HepG2 (cell line): ENCODE data around the gene CCNJL. TPM values are rescaled to one million over a fixed set of nuclear protein-coding genes. Genes with fewer than 3 reads are reported as not detected.

Experiments
- AHR ChIP-seq: IDR thresholded peaks from 2 replicates; pipeline ENCODE4 v1.6.1; 2018; ENCODE audit warnings: missing genetic modification reagents, missing compliant biosample characterization
- ATF7 ChIP-seq, 2 experiments: fragments of 450-650 bp in 1 of 2; sonication (generic) in 1 of 2; formaldehyde crosslinking in 1 of 2; IDR thresholded peaks; 2 replicates each; pipeline versions ENCODE4 v1.4.0 to v1.6.1; 2016 to 2020; ENCODE audit warnings: antibody characterized with exemption in 1 of 2, mild to moderate bottlenecking in 1 of 2, missing genetic modification reagents in 1 of 2
- FOXO1 ChIP-seq: sonication (generic); formaldehyde crosslinking; IDR thresholded peaks from 2 replicates; pipeline ENCODE4 v1.4.0; 2020; ENCODE audit warnings: missing genetic modification reagents
- GATA4 ChIP-seq: sonication (generic); IDR thresholded peaks from 2 replicates; pipeline ENCODE4 v1.6.1; 2016; ENCODE audit warnings: antibody characterized with exemption, low read depth, borderline replicate concordance
- JUNB ChIP-seq: sonication (generic); formaldehyde crosslinking; IDR thresholded peaks from 2 replicates; pipeline ENCODE4 v1.8.0; 2022; ENCODE audit warnings: missing genetic modification reagents, mild to moderate bottlenecking, borderline replicate concordance
- MIER3 ChIP-seq: IDR thresholded peaks from 2 replicates; pipeline ENCODE4 v1.6.1; 2016; ENCODE audit warnings: missing compliant biosample characterization, borderline replicate concordance
- MXD4 ChIP-seq: IDR thresholded peaks from 2 replicates; pipeline ENCODE4 v1.6.1; 2016; ENCODE audit warnings: mild to moderate bottlenecking, missing biosample characterization, missing genetic modification reagents
- MYC ChIP-seq: sonication (generic); formaldehyde crosslinking; IDR thresholded peaks from 2 replicates; pipeline ENCODE4 v1.9.0; 2021; ENCODE audit warnings: missing genetic modification reagents, borderline replicate concordance
- NFE2 ChIP-seq: sonication (generic); formaldehyde crosslinking; IDR thresholded peaks from 2 replicates; pipeline ENCODE4 v1.4.0; 2020; ENCODE audit warnings: missing genetic modification reagents
- PRPF4 ChIP-seq: fragments of 200-400 bp; formaldehyde crosslinking; IDR thresholded peaks from 2 replicates; pipeline ENCODE4 v1.6.1; 2016; ENCODE audit warnings: low read length, low read depth; ENCODE audit not compliant: poor library complexity, severe bottlenecking
- RCOR2 ChIP-seq: IDR thresholded peaks from 2 replicates; pipeline ENCODE4 v1.6.1; 2016; ENCODE audit warnings: missing biosample characterization, missing genetic modification reagents
- SRSF4 ChIP-seq: fragments of 200-400 bp; formaldehyde crosslinking; IDR thresholded peaks from one replicate; pipeline ENCODE4 v1.6.1; 2018; ENCODE audit warnings: mild to moderate bottlenecking, low read depth, low read length, moderate library complexity; ENCODE audit not compliant: poor library complexity, severe bottlenecking
- ZBTB1 ChIP-seq: sonication (generic); formaldehyde crosslinking; IDR thresholded peaks from 2 replicates; pipeline ENCODE4 v1.4.0; 2020; ENCODE audit warnings: missing genetic modification reagents, borderline replicate concordance
- ZNF136 ChIP-seq: sonication (generic); formaldehyde crosslinking; IDR thresholded peaks from 2 replicates; pipeline ENCODE4 v1.8.1; 2022; ENCODE audit warnings: low read depth, mild to moderate bottlenecking, moderate library complexity, missing genetic modification reagents
- polyA plus RNA-seq, 8 experiments: library from polyadenylated mRNA; depleted of rRNA in 3 of 8; stranded (reverse) in 7 of 8; unstranded in 1 of 8; fragments of >200 nt; fragmentation: Illumina TruSeq in 4 of 8; extraction: Trizol in 4 of 8; gene quantifications; 2 replicates each; pipeline versions ENCODE4 v1.2.1 to v1.2.3, GENCODE V29; 2011 to 2016; ENCODE audit warnings: low read depth in 4 of 8, missing spikeins in 1 of 8, mixed read lengths in 1 of 8; ENCODE audit not compliant: insufficient read depth in 1 of 8
- total RNA-seq, 5 experiments: library from RNA; depleted of rRNA; stranded (reverse); fragments of >200 nt; fragmentation: Illumina TruSeq; extraction: Trizol; gene quantifications; 2 replicates each; pipeline ENCODE4 v1.2.3, GENCODE V29; 2016; ENCODE audit warnings: low read depth in 1 of 5
- TF ChIP-seq, protein P1 (sequence below): sonication (generic); formaldehyde crosslinking; IDR thresholded peaks from 2 replicates; pipeline ENCODE4 v1.5.0; 2020; ENCODE audit warnings: mild to moderate bottlenecking, missing genetic modification reagents, borderline replicate concordance
- TF ChIP-seq, protein P2 (sequence below): sonication (generic); formaldehyde crosslinking; IDR thresholded peaks from 2 replicates; pipeline ENCODE4 v1.4.0; 2020; ENCODE audit warnings: missing genetic modification reagents, low read depth, mild to moderate bottlenecking, borderline replicate concordance
- TF ChIP-seq, protein P3 (sequence below): sonication (generic); formaldehyde crosslinking; IDR thresholded peaks from 2 replicates; pipeline ENCODE4 v1.4.0; 2020; ENCODE audit warnings: missing genetic modification reagents
- TF ChIP-seq, protein P4 (sequence below): sonication (generic); formaldehyde crosslinking; IDR thresholded peaks from 2 replicates; pipeline ENCODE4 v1.5.0; 2020; ENCODE audit warnings: missing genetic modification reagents

Gene CCNJL
- total and polyA plus RNA-seq, 2 of the 13 experiments (the other 11 are each of a cell fraction or from before 2014, with no cell fraction given) = 1.6 to 4.4 TPM

DNA sequence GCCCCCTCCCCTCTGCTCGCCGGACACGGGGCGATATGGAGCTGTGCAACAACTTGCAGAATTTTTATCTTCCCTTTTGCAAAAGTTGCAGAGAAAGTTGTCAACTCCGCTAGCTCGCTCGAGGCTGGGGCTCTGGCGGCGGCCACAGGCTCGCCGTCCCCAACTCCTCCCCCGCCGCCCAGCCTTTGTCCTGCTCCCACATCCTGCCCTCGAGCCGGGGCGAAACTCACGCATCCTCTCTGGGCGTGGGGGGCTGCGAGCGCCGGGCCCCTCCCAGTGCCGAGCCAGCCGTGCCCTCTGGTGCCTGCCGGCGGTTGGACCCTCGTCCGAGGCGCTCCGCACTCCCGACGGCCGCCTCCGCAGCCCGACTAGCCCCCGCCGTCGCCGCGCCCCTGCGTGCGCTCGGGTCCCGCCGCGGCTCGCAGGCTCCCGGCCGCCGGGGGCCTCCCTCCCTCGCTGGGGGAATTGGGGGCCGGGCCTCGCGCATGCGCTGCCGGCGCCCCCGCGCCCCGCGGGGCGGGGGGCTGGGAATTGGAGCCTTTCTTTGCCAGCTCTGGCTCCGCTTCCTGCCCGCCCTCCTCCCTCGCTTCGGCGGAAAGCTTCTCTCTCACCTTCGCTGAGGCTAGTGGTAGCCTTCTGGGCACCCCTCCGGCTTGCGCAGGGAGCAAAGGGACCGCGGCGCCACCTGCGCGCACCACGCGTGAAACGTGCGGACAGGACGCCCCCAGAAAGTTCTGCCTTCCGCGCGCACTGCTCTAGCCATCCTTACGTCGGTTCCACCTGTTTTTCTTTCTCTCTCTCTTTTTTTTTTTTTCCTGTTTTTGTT, at the start of gene CCNJL (continued):
- TF ChIP-seq MIER3 (CRISPR knock-in tag) (no peak), FOXO1 (CRISPR knock-in tag) (no peak), JUNB (CRISPR knock-in tag) (no peak), SRSF4 (no peak), MYC (CRISPR knock-in tag) (no peak), NFE2 (CRISPR knock-in tag) (no peak), AHR (CRISPR knock-in tag) (no peak), ATF7 (IDR thresholded peaks at IDR 0.05) (no peak), ATF7 (CRISPR knock-in tag; IDR thresholded peaks at IDR 0.05) (no peak), ZNF136 (CRISPR knock-in tag) (no peak), PRPF4 (no peak), RCOR2 (no peak), ZBTB1 (CRISPR knock-in tag) (no peak), MXD4 (CRISPR knock-in tag) (no peak), GATA4 (no peak)
- TF ChIP-seq, protein P1, sequence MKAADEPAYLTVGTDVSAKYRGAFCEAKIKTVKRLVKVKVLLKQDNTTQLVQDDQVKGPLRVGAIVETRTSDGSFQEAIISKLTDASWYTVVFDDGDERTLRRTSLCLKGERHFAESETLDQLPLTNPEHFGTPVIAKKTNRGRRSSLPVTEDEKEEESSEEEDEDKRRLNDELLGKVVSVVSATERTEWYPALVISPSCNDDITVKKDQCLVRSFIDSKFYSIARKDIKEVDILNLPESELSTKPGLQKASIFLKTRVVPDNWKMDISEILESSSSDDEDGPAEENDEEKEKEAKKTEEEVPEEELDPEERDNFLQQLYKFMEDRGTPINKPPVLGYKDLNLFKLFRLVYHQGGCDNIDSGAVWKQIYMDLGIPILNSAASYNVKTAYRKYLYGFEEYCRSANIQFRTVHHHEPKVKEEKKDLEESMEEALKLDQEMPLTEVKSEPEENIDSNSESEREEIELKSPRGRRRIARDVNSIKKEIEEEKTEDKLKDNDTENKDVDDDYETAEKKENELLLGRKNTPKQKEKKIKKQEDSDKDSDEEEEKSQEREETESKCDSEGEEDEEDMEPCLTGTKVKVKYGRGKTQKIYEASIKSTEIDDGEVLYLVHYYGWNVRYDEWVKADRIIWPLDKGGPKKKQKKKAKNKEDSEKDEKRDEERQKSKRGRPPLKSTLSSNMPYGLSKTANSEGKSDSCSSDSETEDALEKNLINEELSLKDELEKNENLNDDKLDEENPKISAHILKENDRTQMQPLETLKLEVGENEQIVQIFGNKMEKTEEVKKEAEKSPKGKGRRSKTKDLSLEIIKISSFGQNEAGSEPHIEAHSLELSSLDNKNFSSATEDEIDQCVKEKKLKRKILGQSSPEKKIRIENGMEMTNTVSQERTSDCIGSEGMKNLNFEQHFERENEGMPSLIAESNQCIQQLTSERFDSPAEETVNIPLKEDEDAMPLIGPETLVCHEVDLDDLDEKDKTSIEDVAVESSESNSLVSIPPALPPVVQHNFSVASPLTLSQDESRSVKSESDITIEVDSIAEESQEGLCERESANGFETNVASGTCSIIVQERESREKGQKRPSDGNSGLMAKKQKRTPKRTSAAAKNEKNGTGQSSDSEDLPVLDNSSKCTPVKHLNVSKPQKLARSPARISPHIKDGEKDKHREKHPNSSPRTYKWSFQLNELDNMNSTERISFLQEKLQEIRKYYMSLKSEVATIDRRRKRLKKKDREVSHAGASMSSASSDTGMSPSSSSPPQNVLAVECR (CRISPR knock-in tag) = peak; percentile 27; the same call in 1 of the 2 replicates
- TF ChIP-seq, protein P2, sequence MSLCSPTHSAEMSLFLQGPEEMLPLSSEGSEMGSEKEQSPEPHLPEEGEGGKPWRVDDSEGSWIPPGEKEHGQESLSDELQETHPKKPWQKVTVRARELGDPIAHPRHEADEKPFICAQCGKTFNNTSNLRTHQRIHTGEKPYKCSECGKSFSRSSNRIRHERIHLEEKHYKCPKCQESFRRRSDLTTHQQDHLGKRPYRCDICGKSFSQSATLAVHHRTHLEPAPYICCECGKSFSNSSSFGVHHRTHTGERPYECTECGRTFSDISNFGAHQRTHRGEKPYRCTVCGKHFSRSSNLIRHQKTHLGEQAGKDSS (CRISPR knock-in tag) = peak; percentile 30; the same call in 1 of the 2 replicates
- TF ChIP-seq, protein P3, sequence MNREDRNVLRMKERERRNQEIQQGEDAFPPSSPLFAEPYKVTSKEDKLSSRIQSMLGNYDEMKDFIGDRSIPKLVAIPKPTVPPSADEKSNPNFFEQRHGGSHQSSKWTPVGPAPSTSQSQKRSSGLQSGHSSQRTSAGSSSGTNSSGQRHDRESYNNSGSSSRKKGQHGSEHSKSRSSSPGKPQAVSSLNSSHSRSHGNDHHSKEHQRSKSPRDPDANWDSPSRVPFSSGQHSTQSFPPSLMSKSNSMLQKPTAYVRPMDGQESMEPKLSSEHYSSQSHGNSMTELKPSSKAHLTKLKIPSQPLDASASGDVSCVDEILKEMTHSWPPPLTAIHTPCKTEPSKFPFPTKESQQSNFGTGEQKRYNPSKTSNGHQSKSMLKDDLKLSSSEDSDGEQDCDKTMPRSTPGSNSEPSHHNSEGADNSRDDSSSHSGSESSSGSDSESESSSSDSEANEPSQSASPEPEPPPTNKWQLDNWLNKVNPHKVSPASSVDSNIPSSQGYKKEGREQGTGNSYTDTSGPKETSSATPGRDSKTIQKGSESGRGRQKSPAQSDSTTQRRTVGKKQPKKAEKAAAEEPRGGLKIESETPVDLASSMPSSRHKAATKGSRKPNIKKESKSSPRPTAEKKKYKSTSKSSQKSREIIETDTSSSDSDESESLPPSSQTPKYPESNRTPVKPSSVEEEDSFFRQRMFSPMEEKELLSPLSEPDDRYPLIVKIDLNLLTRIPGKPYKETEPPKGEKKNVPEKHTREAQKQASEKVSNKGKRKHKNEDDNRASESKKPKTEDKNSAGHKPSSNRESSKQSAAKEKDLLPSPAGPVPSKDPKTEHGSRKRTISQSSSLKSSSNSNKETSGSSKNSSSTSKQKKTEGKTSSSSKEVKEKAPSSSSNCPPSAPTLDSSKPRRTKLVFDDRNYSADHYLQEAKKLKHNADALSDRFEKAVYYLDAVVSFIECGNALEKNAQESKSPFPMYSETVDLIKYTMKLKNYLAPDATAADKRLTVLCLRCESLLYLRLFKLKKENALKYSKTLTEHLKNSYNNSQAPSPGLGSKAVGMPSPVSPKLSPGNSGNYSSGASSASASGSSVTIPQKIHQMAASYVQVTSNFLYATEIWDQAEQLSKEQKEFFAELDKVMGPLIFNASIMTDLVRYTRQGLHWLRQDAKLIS = no peak
- TF ChIP-seq, protein P4, sequence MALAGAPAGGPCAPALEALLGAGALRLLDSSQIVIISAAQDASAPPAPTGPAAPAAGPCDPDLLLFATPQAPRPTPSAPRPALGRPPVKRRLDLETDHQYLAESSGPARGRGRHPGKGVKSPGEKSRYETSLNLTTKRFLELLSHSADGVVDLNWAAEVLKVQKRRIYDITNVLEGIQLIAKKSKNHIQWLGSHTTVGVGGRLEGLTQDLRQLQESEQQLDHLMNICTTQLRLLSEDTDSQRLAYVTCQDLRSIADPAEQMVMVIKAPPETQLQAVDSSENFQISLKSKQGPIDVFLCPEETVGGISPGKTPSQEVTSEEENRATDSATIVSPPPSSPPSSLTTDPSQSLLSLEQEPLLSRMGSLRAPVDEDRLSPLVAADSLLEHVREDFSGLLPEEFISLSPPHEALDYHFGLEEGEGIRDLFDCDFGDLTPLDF (CRISPR knock-in tag) = no peak
